IMR-90 (cell line): ENCODE results near the gene USP5. TPM values are rescaled to one million over a fixed set of nuclear protein-coding genes. Genes with fewer than 3 reads are reported as not detected.

Experiments
- ATAC-seq: fragments of 200-7000 bp; cut with Tn5 transposase; 2 replicates; pipeline ENCODE4 v1.9.1; 2020; ENCODE audit warnings: low read depth, mild to moderate bottlenecking, moderate library complexity
- BruUV-seq: library from RNA; stranded (reverse); fragments of 400-500 nt; replicated peaks from 2 replicates; lab custom pipeline; 2021; lab: Mats Ljungman, UMichigan
- CTCF ChIA-PET: fragments of 300-600 bp; formaldehyde crosslinking; extraction: SDS; loops from one replicate; lab custom pipeline; 2021; ENCODE audit warnings: antibody characterized with exemption; lab: Yijun Ruan, JAX
- POLR2A ChIA-PET: fragments of 300-600 bp; sonication (Branson Sonifier 250); formaldehyde crosslinking; loops from one replicate; lab custom pipeline; 2022; ENCODE audit warnings: antibody characterized with exemption; ENCODE audit not compliant: unreplicated experiment; lab: Charles Lee
- DNase-seq: peaks from one replicate; pipeline ENCODE4 v3.0.0; 2013
- H2AFZ ChIP-seq: replicated peaks from 2 replicates; pipeline ENCODE3; 2013; ENCODE audit warnings: low read length, mild to moderate bottlenecking; ENCODE audit not compliant: poor library complexity
- H2AK5ac ChIP-seq: 2 replicates; pipeline ENCODE4 v1.6.1; 2013; ENCODE audit warnings: low read depth, low read length, inconsistent platforms
- H2AK9ac ChIP-seq: replicated peaks from 2 replicates; pipeline ENCODE3; 2013; ENCODE audit warnings: mild to moderate bottlenecking, low read depth, low read length, moderate library complexity; ENCODE audit not compliant: poor library complexity
- H2BK120ac ChIP-seq: 2 replicates; pipeline ENCODE4 v1.6.1; 2013; ENCODE audit warnings: low read depth, low read length, inconsistent platforms
- H2BK15ac ChIP-seq: 3 replicates; pipeline ENCODE4 v1.6.1; 2013; ENCODE audit warnings: low read depth, low read length, inconsistent platforms
- H2BK20ac ChIP-seq: 2 replicates; pipeline ENCODE4 v1.6.1; 2013; ENCODE audit warnings: low read depth, mild to moderate bottlenecking, inconsistent platforms, low read length, moderate library complexity
- H2BK5ac ChIP-seq: 2 replicates; pipeline ENCODE4 v1.6.1; 2013; ENCODE audit warnings: mild to moderate bottlenecking, low read depth, low read length, inconsistent platforms; ENCODE audit not compliant: poor library complexity, severe bottlenecking
- H3K14ac ChIP-seq: replicated peaks from 2 replicates; pipeline ENCODE4 v1.6.1; 2013; ENCODE audit warnings: low read depth, low read length, inconsistent platforms
- H3K18ac ChIP-seq: 2 replicates; pipeline ENCODE4 v1.6.1; 2013; ENCODE audit warnings: low read depth, low read length, control low read depth
- H3K23ac ChIP-seq: 2 replicates; pipeline ENCODE4 v1.6.1; 2013; ENCODE audit warnings: low read depth, low read length, inconsistent platforms
- H3K27ac ChIP-seq: 2 replicates; pipeline ENCODE4 v1.5.1; 2013; ENCODE audit warnings: mild to moderate bottlenecking, control low read depth, low read length; ENCODE audit not compliant: insufficient read depth
- H3K27me3 ChIP-seq: 2 replicates; pipeline ENCODE4 v1.6.1; 2013; ENCODE audit warnings: low read length; ENCODE audit not compliant: control insufficient read depth, insufficient read depth
- H3K36me3 ChIP-seq: 2 replicates; pipeline ENCODE4 v1.6.1; 2013; ENCODE audit warnings: low read length, mixed read lengths; ENCODE audit not compliant: control insufficient read depth, insufficient read depth
- H3K4ac ChIP-seq: 2 replicates; pipeline ENCODE4 v1.6.1; 2013; ENCODE audit warnings: low read depth, low read length, inconsistent platforms
- H3K4me1 ChIP-seq: 2 replicates; pipeline ENCODE4 v1.6.1; 2013; ENCODE audit warnings: low read length, mixed read lengths; ENCODE audit not compliant: control insufficient read depth, insufficient read depth
- H3K4me2 ChIP-seq: 2 replicates; pipeline ENCODE4 v1.6.1; 2013; ENCODE audit warnings: low read depth, mild to moderate bottlenecking, control low read depth, low read length, moderate library complexity
- H3K4me3 ChIP-seq: 2 replicates; pipeline ENCODE4 v1.5.1; 2013; ENCODE audit warnings: low read depth, mild to moderate bottlenecking, control low read depth, low read length, moderate library complexity; ENCODE audit not compliant: insufficient read depth
- H3K56ac ChIP-seq: 2 replicates; pipeline ENCODE4 v1.6.1; 2013; ENCODE audit warnings: low read length, inconsistent platforms; ENCODE audit not compliant: insufficient read depth; ENCODE audit errors: extremely low read depth
- H3K79me1 ChIP-seq, 2 experiments: 2 replicates each; pipeline ENCODE4 v1.6.1; 2013; ENCODE audit warnings: low read length in 2 of 2, inconsistent platforms in 1 of 2, low read depth in 1 of 2
- H3K9ac ChIP-seq: 2 replicates; pipeline ENCODE4 v1.6.1; 2013; ENCODE audit warnings: low read depth, low read length, control low read depth
- H3K9me1 ChIP-seq: 2 replicates; pipeline ENCODE4 v1.6.1; 2013; ENCODE audit warnings: low read length, inconsistent platforms; ENCODE audit not compliant: insufficient read depth
- H3K9me3 ChIP-seq: 2 replicates; pipeline ENCODE4 v1.6.1; 2013; ENCODE audit warnings: low read length; ENCODE audit not compliant: control insufficient read depth, insufficient read depth
- H4K20me1 ChIP-seq: 2 replicates; pipeline ENCODE4 v1.6.1; 2013; ENCODE audit warnings: low read length, inconsistent platforms; ENCODE audit not compliant: insufficient read depth
- H4K5ac ChIP-seq: 2 replicates; pipeline ENCODE4 v1.6.1; 2013; ENCODE audit warnings: mild to moderate bottlenecking, low read depth, low read length, control low read depth
- H4K8ac ChIP-seq, 2 experiments: 2 replicates each; pipeline ENCODE4 v1.6.1; 2013; ENCODE audit warnings: low read depth in 2 of 2, low read length in 2 of 2, control low read depth in 1 of 2, inconsistent platforms in 1 of 2
- H4K91ac ChIP-seq: 2 replicates; pipeline ENCODE4 v1.6.1; 2013; ENCODE audit warnings: low read depth, low read length, inconsistent platforms; ENCODE audit not compliant: insufficient read depth
- CHD1 ChIP-seq: IDR thresholded peaks from 2 replicates; pipeline ENCODE4 v1.6.1; 2012; ENCODE audit warnings: low read depth, low read length, improper control_type of control experiment
- MAZ ChIP-seq: IDR thresholded peaks from 2 replicates; pipeline ENCODE4 v1.6.1; 2012; ENCODE audit warnings: low read depth, mild to moderate bottlenecking, low read length, improper control_type of control experiment, moderate library complexity, borderline replicate concordance
- RAD21 ChIP-seq: IDR thresholded peaks from 2 replicates; pipeline ENCODE4 v1.6.1; 2012; ENCODE audit warnings: low read length, improper control_type of control experiment
- WGBS, 2 experiments: methylation state at CpG; one replicate each; pipeline versions ENCODE4 v1.1.5 to v1.1.7; 2013; ENCODE audit warnings: missing lambda C conversion rate in 2 of 2; ENCODE audit not compliant: insufficient read length in 1 of 2; ENCODE audit errors: extremely low coverage in 2 of 2; 5-methylcytosine and 5-hydroxymethylcytosine counted together
- dilution Hi-C: fragments of 300-500 bp; cut with HindIII; formaldehyde crosslinking; loops from one replicate; pipeline ENCODE4 v1.14.3; 2018; ENCODE audit warnings: low sequenced_read_pairs; ENCODE audit not compliant: unreplicated experiment
- in situ Hi-C: fragments of 300-500 bp; cut with MboI; formaldehyde crosslinking; loops from 3 replicates; pipeline ENCODE4 v1.14.3; 2019; ENCODE audit warnings: low sequenced_read_pairs, inconsistent platforms, mixed read lengths
- intact Hi-C: fragments of 100-400 bp; cut with micrococcal nuclease; formaldehyde crosslinking; loops from 2 replicates; pipeline ENCODE4 v1.10.0; 2022
- polyA plus RNA-seq, 3 experiments: library from polyadenylated mRNA; depleted of rRNA; stranded (reverse); fragments of >200 nt; gene quantifications; 2 replicates each; pipeline ENCODE4 v1.2.3, GENCODE V29; 2012; ENCODE audit warnings: low replicate concordance in 1 of 3
- total RNA-seq: library from RNA; depleted of rRNA; stranded (reverse); fragments of >200 nt; gene quantifications from 2 replicates; pipeline ENCODE4 v1.2.3, GENCODE V29; 2012
- TF ChIP-seq, protein P1 (sequence below): conservative IDR thresholded peaks from 2 replicates; pipeline ENCODE4 v1.5.1; 2012; ENCODE audit warnings: mild to moderate bottlenecking, low read depth, low read length, improper control_type of control experiment
- TF ChIP-seq, protein P2 (sequence below): fragments of 150-350 bp; IDR thresholded peaks from 2 replicates; pipeline ENCODE4 v1.6.1; 2016; ENCODE audit warnings: low read depth, mild to moderate bottlenecking, low read length, moderate library complexity, borderline replicate concordance
- TF ChIP-seq, protein P3 (sequence below): fragments of 150-350 bp; IDR thresholded peaks from 2 replicates; pipeline ENCODE4 v1.6.1; 2017; ENCODE audit warnings: mild to moderate bottlenecking, antibody characterized with exemption, low read length, low read depth

The USP5 gene
- total and polyA plus RNA-seq, 2 of the 4 experiments (the other 2 are of a cell fraction): 69.7 to 125 TPM

DNA sequence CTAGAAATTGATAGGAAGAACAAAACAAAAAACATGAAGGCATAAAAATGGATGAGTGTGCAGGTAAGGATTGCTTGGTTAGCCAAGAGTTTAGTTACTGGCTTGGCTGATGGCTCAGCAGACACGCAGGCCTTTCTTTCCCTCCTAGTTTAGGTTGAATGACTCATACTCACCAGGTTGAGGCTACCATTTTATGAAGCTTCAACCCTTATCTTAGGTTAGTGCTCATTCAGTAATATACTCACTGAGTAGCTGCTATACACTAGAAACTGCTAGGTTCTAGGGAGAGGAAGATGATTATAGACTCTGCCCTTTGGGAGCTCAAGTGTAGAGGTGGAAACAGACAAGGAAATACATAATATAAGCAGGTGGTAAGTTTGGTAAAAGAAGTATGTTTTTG, 17.7 kb upstream of the USP5 start:
- Histone ChIP-seq H3K4me2 (no peak overlapping the region), H2BK20ac (no peak overlapping the region), H3K4me3 (no peak overlapping the region), H2BK5ac (no peak overlapping the region), H3K9ac (no peak overlapping the region), H3K27me3 (no peaks in the 10 kb centered on the region), H2AK5ac (no peak overlapping the region), H3K18ac (no peak overlapping the region), H3K56ac (no peak overlapping the region), H4K91ac (no peak overlapping the region), H4K20me1 (peaks cover 12% of the 10 kb centered on the region), H3K4me1 (peaks cover 7% of the 10 kb centered on the region), H2AFZ (no peak overlapping the region), H3K14ac (no peak overlapping the region), H4K8ac (no peak overlapping the region), H2BK15ac (no peak overlapping the region), H3K23ac (no peak overlapping the region), H3K36me3 (peaks cover 64% of the 10 kb centered on the region), H4K5ac (no peak overlapping the region), H3K9me3 (no peaks in the 10 kb centered on the region), H2AK9ac (no peak overlapping the region), H3K4ac (no peak overlapping the region), H3K9me1 (peaks cover 4% of the 10 kb centered on the region; the same call in 1 of the 2 replicates), H3K79me1 (peaks cover 14 to 43% of the 10 kb centered on the region in 2 experiments), H3K27ac (no peak overlapping the region), H2BK120ac (no peak overlapping the region)
- ChIA-PET CTCF (interaction anchor here (1.0 kb wide), 1 partner anchor 57 kb away, joined by 4 read pairs; no protein-coding TSS in a partner anchor), POLR2A (no interaction called here)
- DNase-seq (no peak), ATAC-seq (no peak)
- dilution Hi-C loops: no loop called here
- intact Hi-C loops: no loop called here
- in situ Hi-C loops: no loop called here
- no TSS peak for BruUV-seq
- WGBS, 2 experiments: no CpG with 5 or more reads among the region's 1 CpG
- TF ChIP-seq, protein P1, sequence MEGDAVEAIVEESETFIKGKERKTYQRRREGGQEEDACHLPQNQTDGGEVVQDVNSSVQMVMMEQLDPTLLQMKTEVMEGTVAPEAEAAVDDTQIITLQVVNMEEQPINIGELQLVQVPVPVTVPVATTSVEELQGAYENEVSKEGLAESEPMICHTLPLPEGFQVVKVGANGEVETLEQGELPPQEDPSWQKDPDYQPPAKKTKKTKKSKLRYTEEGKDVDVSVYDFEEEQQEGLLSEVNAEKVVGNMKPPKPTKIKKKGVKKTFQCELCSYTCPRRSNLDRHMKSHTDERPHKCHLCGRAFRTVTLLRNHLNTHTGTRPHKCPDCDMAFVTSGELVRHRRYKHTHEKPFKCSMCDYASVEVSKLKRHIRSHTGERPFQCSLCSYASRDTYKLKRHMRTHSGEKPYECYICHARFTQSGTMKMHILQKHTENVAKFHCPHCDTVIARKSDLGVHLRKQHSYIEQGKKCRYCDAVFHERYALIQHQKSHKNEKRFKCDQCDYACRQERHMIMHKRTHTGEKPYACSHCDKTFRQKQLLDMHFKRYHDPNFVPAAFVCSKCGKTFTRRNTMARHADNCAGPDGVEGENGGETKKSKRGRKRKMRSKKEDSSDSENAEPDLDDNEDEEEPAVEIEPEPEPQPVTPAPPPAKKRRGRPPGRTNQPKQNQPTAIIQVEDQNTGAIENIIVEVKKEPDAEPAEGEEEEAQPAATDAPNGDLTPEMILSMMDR: no peak
- TF ChIP-seq, protein P2, sequence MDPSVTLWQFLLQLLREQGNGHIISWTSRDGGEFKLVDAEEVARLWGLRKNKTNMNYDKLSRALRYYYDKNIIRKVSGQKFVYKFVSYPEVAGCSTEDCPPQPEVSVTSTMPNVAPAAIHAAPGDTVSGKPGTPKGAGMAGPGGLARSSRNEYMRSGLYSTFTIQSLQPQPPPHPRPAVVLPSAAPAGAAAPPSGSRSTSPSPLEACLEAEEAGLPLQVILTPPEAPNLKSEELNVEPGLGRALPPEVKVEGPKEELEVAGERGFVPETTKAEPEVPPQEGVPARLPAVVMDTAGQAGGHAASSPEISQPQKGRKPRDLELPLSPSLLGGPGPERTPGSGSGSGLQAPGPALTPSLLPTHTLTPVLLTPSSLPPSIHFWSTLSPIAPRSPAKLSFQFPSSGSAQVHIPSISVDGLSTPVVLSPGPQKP: no peak
- TF ChIP-seq CHD1 (no peak), RAD21 (no peak), MAZ (no peak)
- TF ChIP-seq, protein P3, sequence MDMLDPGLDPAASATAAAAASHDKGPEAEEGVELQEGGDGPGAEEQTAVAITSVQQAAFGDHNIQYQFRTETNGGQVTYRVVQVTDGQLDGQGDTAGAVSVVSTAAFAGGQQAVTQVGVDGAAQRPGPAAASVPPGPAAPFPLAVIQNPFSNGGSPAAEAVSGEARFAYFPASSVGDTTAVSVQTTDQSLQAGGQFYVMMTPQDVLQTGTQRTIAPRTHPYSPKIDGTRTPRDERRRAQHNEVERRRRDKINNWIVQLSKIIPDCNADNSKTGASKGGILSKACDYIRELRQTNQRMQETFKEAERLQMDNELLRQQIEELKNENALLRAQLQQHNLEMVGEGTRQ: no peak
